Activated naive CD4-positive, alpha-beta T cell treated with anti-CD3 and anti-CD28 coated beads, Interleukin-2, amount 50 U/mL, for 72 hours (primary cell): Measurements from ENCODE around the gene IGSF1. TPM values are rescaled to one million over a fixed set of nuclear protein-coding genes. Genes with fewer than 3 reads are reported as not detected.

Experiments used
- ATAC-seq, 2 donors: fragments of 150-1000 bp; cut with Tn5 transposase; 2 replicates each; pipeline ENCODE4 v1.10.0; 2021; ENCODE audit warnings: mild to moderate bottlenecking in 2 of 2, moderate library complexity in 2 of 2
- DNase-seq, 2 donors: peaks; one replicate each; pipeline ENCODE4 v3.0.0; 2021 to 2022; ENCODE audit warnings: low spot score in 2 of 2
- H3K27ac Mint-ChIP-seq, 2 donors: one replicate each; pipeline ENCODE4 v1.8.0; 2022; ENCODE audit warnings: mild to moderate bottlenecking in 2 of 2, mixed read lengths in 2 of 2
- H3K36me3 Mint-ChIP-seq, 2 donors: one replicate each; pipeline ENCODE4 v1.8.0; 2022; ENCODE audit warnings: mixed read lengths in 2 of 2
- H3K9me3 Mint-ChIP-seq, 2 donors: one replicate each; pipeline ENCODE4 v1.8.0; 2022; ENCODE audit warnings: mixed read lengths in 2 of 2
- total RNA-seq, 2 donors: library from RNA; stranded (reverse); gene quantifications; one replicate each; pipeline ENCODE4 v1.2.3, GENCODE V29; 2022

The IGSF1 gene
- total RNA-seq, 2 donors from 2014 or later: not detected

- DNase-seq (no peak), ATAC-seq (no peak)
- H3K27ac Mint-ChIP-seq: no peak overlapping the region
- no peaks in the 10 kb centered on the region for H3K36me3 Mint-ChIP-seq
- no peaks in the 10 kb centered on the region for H3K9me3 Mint-ChIP-seq
Observed at GRCh38 chrX:131225078-131225477, 64.0 kb downstream of the IGSF1 start.

Other genes with a start within 250 kb of the IGSF1 start
- gene ARHGAP36, start 231.0 kb downstream of the IGSF1 start, total RNA-seq: not detected